A673 (cell line): ENCODE results near the gene ZNF587.

Experiments
- EZH2 ChIP-seq: fragments of 200-600 bp; sonication (generic); IDR thresholded peaks from 2 replicates; pipeline ENCODE4 v1.6.1; 2017; ENCODE audit warnings: borderline replicate concordance, low read depth, mild to moderate bottlenecking, mixed read lengths, antibody characterized with exemption, low read length; ENCODE audit not compliant: poor library complexity, severe bottlenecking
- TF ChIP-seq, protein P1 (sequence below): fragments of 300-800, 200-600 bp; sonication (generic); conservative IDR thresholded peaks from 2 replicates; pipeline ENCODE4 v1.5.1; 2017; ENCODE audit warnings: low read depth, mild to moderate bottlenecking, antibody characterized with exemption, low read length, moderate library complexity, mixed read lengths

DNA sequence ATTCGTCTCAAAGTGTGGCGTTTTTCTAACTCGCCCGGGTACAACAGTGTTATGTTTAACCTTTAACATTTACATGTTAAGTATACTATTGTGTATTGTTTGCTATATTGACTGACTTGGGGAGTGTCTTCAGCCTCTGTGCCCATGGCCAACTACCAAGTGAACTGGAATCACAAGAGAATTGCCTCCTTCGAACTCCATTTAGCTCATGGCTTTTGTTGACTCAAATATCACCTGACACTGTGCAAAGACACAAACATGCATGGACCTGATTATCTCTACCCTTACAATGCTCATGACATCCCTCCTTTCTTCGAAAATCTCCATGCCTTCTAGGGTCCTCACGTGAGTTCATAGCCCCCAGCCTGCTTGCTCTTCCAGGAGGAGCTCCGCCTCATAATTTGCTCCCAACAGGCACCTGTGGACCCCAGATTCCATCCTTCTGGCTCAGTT lies 38.5 kb downstream of the ZNF587 start:
- TF ChIP-seq, protein P1, sequence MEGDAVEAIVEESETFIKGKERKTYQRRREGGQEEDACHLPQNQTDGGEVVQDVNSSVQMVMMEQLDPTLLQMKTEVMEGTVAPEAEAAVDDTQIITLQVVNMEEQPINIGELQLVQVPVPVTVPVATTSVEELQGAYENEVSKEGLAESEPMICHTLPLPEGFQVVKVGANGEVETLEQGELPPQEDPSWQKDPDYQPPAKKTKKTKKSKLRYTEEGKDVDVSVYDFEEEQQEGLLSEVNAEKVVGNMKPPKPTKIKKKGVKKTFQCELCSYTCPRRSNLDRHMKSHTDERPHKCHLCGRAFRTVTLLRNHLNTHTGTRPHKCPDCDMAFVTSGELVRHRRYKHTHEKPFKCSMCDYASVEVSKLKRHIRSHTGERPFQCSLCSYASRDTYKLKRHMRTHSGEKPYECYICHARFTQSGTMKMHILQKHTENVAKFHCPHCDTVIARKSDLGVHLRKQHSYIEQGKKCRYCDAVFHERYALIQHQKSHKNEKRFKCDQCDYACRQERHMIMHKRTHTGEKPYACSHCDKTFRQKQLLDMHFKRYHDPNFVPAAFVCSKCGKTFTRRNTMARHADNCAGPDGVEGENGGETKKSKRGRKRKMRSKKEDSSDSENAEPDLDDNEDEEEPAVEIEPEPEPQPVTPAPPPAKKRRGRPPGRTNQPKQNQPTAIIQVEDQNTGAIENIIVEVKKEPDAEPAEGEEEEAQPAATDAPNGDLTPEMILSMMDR: no peak
- TF ChIP-seq EZH2: no peak
